HepG2 (cell line): ENCODE data around the gene COX14. TPM values are rescaled to one million over a fixed set of nuclear protein-coding genes. Genes with fewer than 3 reads are reported as not detected.

ENCODE experiments used
- ATAC-seq: fragments of 200-7000 bp; cut with Tn5 transposase; 3 replicates; pipeline ENCODE4 v1.9.1; 2020; ENCODE audit warnings: mild to moderate bottlenecking, moderate library complexity
- BruUV-seq: library from RNA; stranded (reverse); fragments of 400-500 nt; replicated peaks from 2 replicates; lab custom pipeline; 2021; lab: Mats Ljungman, UMichigan
- CTCF ChIA-PET: fragments of 300-600 bp; formaldehyde crosslinking; extraction: SDS; loops from one replicate; lab custom pipeline; 2021; ENCODE audit warnings: low total read pairs, inconsistent platforms, low intra/inter-chr PET ratio; lab: Yijun Ruan, JAX
- POLR2A ChIA-PET: fragments of 350-600 bp; sonication (Branson Sonifier 250); formaldehyde crosslinking; loops from one replicate; lab custom pipeline; 2020; ENCODE audit warnings: antibody characterized with exemption, inconsistent platforms; lab: Yijun Ruan, JAX
- DNase-seq: peaks from one replicate; pipeline ENCODE4 v3.0.0-alpha.2; 2015; ENCODE audit warnings: low spot score
- FAIRE-seq: peaks from 3 replicates; lab custom pipeline; 2011; peaks lifted over from hg19 to GRCh38; lab: Jason Lieb, UNC
- H2AFZ ChIP-seq: one replicate; pipeline ENCODE4 v1.6.1; 2011; ENCODE audit warnings: low read length, inconsistent platforms
- H3K27ac ChIP-seq: fragments of 300-600 bp; 3 replicates; pipeline ENCODE4 v1.8.0; 2011; ENCODE audit warnings: mixed run types, mild to moderate bottlenecking, mixed read lengths, low read length, inconsistent platforms; ENCODE audit not compliant: insufficient read depth; ENCODE audit errors: extremely low read length
- H3K27me3 ChIP-seq, 2 experiments: fragments of 200-600 bp in 1 of 2; 2 replicates in 1 of 2; 3 replicates in 1 of 2; pipeline versions ENCODE4 v1.6.0 to v1.8.0; 2011; ENCODE audit warnings: low read length in 2 of 2, mild to moderate bottlenecking in 2 of 2, moderate library complexity in 2 of 2, inconsistent platforms in 1 of 2; ENCODE audit not compliant: insufficient read depth in 2 of 2, control insufficient read depth in 1 of 2
- H3K36me3 ChIP-seq, 2 experiments: fragments of 200-600 bp in 1 of 2; replicated peaks in 1 of 2; 2 replicates in 1 of 2; 3 replicates in 1 of 2; pipeline versions ENCODE4 v1.5.1 to v1.8.0; 2011; ENCODE audit warnings: low read length in 2 of 2, inconsistent platforms in 1 of 2; ENCODE audit not compliant: insufficient read depth in 2 of 2, control insufficient read depth in 1 of 2
- H3K4me1 ChIP-seq: 2 replicates; pipeline ENCODE4 v1.5.1; 2012; ENCODE audit warnings: low read length, inconsistent platforms; ENCODE audit not compliant: insufficient read depth
- H3K4me2 ChIP-seq: 2 replicates; pipeline ENCODE4 v1.6.0; 2011; ENCODE audit warnings: low read depth, low read length, inconsistent platforms
- H3K4me3 ChIP-seq, 3 experiments: fragments of 200-600 bp in 1 of 3; sonication (generic), shearing (Covaris generic) in 1 of 3; replicated peaks in 1 of 3; 2 replicates each; pipeline ENCODE4 v1.5.1; 2011 to 2016; ENCODE audit warnings: low read length in 3 of 3, inconsistent platforms in 2 of 3, low read depth in 2 of 3, mild to moderate bottlenecking in 2 of 3, control low read depth in 1 of 3, mixed read lengths in 1 of 3; ENCODE audit not compliant: insufficient read depth in 1 of 3
- H3K79me2 ChIP-seq: one replicate; pipeline ENCODE4 v1.6.1; 2011; ENCODE audit warnings: low read length, inconsistent platforms; ENCODE audit not compliant: insufficient read depth
- H3K9ac ChIP-seq: 2 replicates; pipeline ENCODE4 v1.6.0; 2011; ENCODE audit warnings: mild to moderate bottlenecking, low read depth, low read length, inconsistent platforms; ENCODE audit not compliant: insufficient read depth
- H3K9me3 ChIP-seq: 2 replicates; pipeline ENCODE4 v1.5.1; 2012; ENCODE audit warnings: mild to moderate bottlenecking, low read length
- H4K20me1 ChIP-seq: 2 replicates; pipeline ENCODE4 v1.6.0; 2011; ENCODE audit warnings: inconsistent platforms, mild to moderate bottlenecking, low read length, moderate library complexity; ENCODE audit not compliant: insufficient read depth
- HMGA1 ChIP-seq: sonication (generic); formaldehyde crosslinking; conservative IDR thresholded peaks from 2 replicates; pipeline ENCODE4 v1.4.0; 2020; ENCODE audit warnings: missing genetic modification reagents
- JUNB ChIP-seq: sonication (generic); formaldehyde crosslinking; IDR thresholded peaks from 2 replicates; pipeline ENCODE4 v1.8.0; 2022; ENCODE audit warnings: missing genetic modification reagents, mild to moderate bottlenecking, borderline replicate concordance
- MAFK ChIP-seq, 2 experiments: IDR thresholded peaks in 1 of 2; conservative IDR thresholded peaks in 1 of 2; 2 replicates each; pipeline ENCODE4 v1.6.1; 2011; ENCODE audit warnings: improper control_type of control experiment in 2 of 2, low read length in 2 of 2
- MEIS1 ChIP-seq: sonication (generic); formaldehyde crosslinking; IDR thresholded peaks from 2 replicates; pipeline ENCODE4 v1.9.0; 2021; ENCODE audit warnings: mild to moderate bottlenecking, missing genetic modification reagents, moderate library complexity, borderline replicate concordance
- NFATC3 ChIP-seq: sonication (generic); formaldehyde crosslinking; IDR thresholded peaks from 2 replicates; pipeline ENCODE4 v1.5.1; 2020; ENCODE audit warnings: mild to moderate bottlenecking, missing genetic modification reagents
- RARG ChIP-seq: sonication (generic); formaldehyde crosslinking; IDR thresholded peaks from 2 replicates; pipeline ENCODE4 v1.4.0; 2020; ENCODE audit warnings: low read depth, mild to moderate bottlenecking, missing genetic modification reagents
- SAP130 ChIP-seq: IDR thresholded peaks from 2 replicates; pipeline ENCODE4 v1.6.1; 2016; ENCODE audit warnings: low read depth
- SRSF4 ChIP-seq: fragments of 200-400 bp; formaldehyde crosslinking; IDR thresholded peaks from one replicate; pipeline ENCODE4 v1.6.1; 2018; ENCODE audit warnings: mild to moderate bottlenecking, low read depth, low read length, moderate library complexity; ENCODE audit not compliant: poor library complexity, severe bottlenecking
- ZC3H4 ChIP-seq: sonication (generic); formaldehyde crosslinking; IDR thresholded peaks from 2 replicates; pipeline ENCODE4 v1.4.0; 2020; ENCODE audit warnings: missing genetic modification reagents, borderline replicate concordance
- ZFP1 ChIP-seq: IDR thresholded peaks from 2 replicates; pipeline ENCODE4 v1.6.1; 2016
- ZFX ChIP-seq: sonication (generic); formaldehyde crosslinking; IDR thresholded peaks from 2 replicates; pipeline ENCODE4 v1.4.0; 2020; ENCODE audit warnings: mild to moderate bottlenecking, low read depth, missing genetic modification reagents, moderate library complexity
- ZNF7 ChIP-seq: IDR thresholded peaks from 2 replicates; pipeline ENCODE4 v1.6.1; 2016; ENCODE audit warnings: missing biosample characterization, missing genetic modification reagents
- WGBS: methylation state at CpG from one replicate; pipeline ENCODE4 v1.1.6; 2017; ENCODE audit warnings: low lambda C conversion rate; 5-methylcytosine and 5-hydroxymethylcytosine counted together
- in situ Hi-C: cut with HindIII; loops from 2 replicates; pipeline ENCODE4 v1.10.0; 2017; ENCODE audit warnings: low pct_unique_long_range_greater_than_20kb; ENCODE audit not compliant: extremely low pct_ligation_motif_present
- intact Hi-C: fragments of 100-400 bp; cut with micrococcal nuclease; formaldehyde crosslinking; loops from one replicate; pipeline ENCODE4 v1.10.0; 2022; ENCODE audit not compliant: unreplicated experiment
- polyA plus RNA-seq, 8 experiments: library from polyadenylated mRNA; depleted of rRNA in 3 of 8; stranded (reverse) in 7 of 8; unstranded in 1 of 8; fragments of >200 nt; fragmentation: Illumina TruSeq in 4 of 8; extraction: Trizol in 4 of 8; gene quantifications; 2 replicates each; pipeline versions ENCODE4 v1.2.1 to v1.2.3, GENCODE V29; 2011 to 2016; ENCODE audit warnings: low read depth in 4 of 8, missing spikeins in 1 of 8, mixed read lengths in 1 of 8; ENCODE audit not compliant: insufficient read depth in 1 of 8
- total RNA-seq, 5 experiments: library from RNA; depleted of rRNA; stranded (reverse); fragments of >200 nt; fragmentation: Illumina TruSeq; extraction: Trizol; gene quantifications; 2 replicates each; pipeline ENCODE4 v1.2.3, GENCODE V29; 2016; ENCODE audit warnings: low read depth in 1 of 5
- TF ChIP-seq, protein P1 (sequence below): IDR thresholded peaks from 2 replicates; pipeline ENCODE4 v1.6.1; 2016; ENCODE audit warnings: control low read depth
- TF ChIP-seq, protein P2 (sequence below): sonication (generic); formaldehyde crosslinking; IDR thresholded peaks from 2 replicates; pipeline ENCODE4 v1.4.0; 2020; ENCODE audit warnings: missing genetic modification reagents
- TF ChIP-seq, protein P3 (sequence below): sonication (generic); formaldehyde crosslinking; IDR thresholded peaks from 2 replicates; pipeline ENCODE4 v1.5.0; 2020; ENCODE audit warnings: mild to moderate bottlenecking, missing genetic modification reagents
- TF ChIP-seq, protein P4 (sequence below): sonication (generic); formaldehyde crosslinking; IDR thresholded peaks from 2 replicates; pipeline ENCODE4 v1.8.0; 2022; ENCODE audit warnings: mild to moderate bottlenecking, missing genetic modification reagents; ENCODE audit not compliant: insufficient replicate concordance

COX14 gene
- total and polyA plus RNA-seq, 2 of the 13 experiments (the other 11 are each of a cell fraction or from before 2014, with no cell fraction given) = 53.0 to 71.6 TPM

DNA sequence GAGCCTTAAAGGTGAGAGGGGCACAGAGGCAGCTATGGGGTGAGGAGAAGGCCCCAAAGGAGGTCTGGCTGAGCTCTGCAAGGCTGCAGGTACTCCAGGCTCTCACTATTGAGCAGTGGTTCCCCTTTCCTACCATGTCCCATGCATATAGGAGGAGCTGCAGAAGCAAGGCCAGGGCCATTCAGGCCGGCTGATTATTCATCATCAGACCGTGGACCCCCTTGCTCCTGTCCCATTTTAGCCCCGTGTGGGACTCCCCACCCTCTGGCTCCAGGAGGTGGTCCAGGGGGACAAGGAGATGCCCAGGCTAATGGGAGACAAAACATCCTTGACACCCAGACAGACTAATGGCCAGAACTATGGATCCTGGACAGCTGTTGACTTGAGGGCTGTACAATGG is 5.1 kb upstream of the COX14 start:
- TF ChIP-seq SRSF4 (no peak), ZC3H4 (CRISPR knock-in tag) (no peak), RARG (CRISPR knock-in tag) (no peak), ZFX (CRISPR knock-in tag) (no peak), MAFK (conservative IDR thresholded peaks at IDR 0.05 in 1 of 2, IDR thresholded peaks at IDR 0.05 in 1 of 2; ENCODE audit: low read length in 2 of 2) (no peak), ZNF7 (no peak), ZFP1 (CRISPR knock-in tag) (no peak), SAP130 (CRISPR knock-in tag) (no peak), NFATC3 (CRISPR knock-in tag) (no peak), JUNB (CRISPR knock-in tag) (no peak), HMGA1 (CRISPR knock-in tag) (no peak), MEIS1 (CRISPR knock-in tag) (no peak)
- TF ChIP-seq, protein P1, sequence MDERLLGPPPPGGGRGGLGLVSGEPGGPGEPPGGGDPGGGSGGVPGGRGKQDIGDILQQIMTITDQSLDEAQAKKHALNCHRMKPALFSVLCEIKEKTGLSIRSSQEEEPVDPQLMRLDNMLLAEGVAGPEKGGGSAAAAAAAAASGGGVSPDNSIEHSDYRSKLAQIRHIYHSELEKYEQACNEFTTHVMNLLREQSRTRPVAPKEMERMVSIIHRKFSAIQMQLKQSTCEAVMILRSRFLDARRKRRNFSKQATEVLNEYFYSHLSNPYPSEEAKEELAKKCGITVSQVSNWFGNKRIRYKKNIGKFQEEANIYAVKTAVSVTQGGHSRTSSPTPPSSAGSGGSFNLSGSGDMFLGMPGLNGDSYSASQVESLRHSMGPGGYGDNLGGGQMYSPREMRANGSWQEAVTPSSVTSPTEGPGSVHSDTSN (CRISPR knock-in tag) = no peak
- TF ChIP-seq, protein P2, sequence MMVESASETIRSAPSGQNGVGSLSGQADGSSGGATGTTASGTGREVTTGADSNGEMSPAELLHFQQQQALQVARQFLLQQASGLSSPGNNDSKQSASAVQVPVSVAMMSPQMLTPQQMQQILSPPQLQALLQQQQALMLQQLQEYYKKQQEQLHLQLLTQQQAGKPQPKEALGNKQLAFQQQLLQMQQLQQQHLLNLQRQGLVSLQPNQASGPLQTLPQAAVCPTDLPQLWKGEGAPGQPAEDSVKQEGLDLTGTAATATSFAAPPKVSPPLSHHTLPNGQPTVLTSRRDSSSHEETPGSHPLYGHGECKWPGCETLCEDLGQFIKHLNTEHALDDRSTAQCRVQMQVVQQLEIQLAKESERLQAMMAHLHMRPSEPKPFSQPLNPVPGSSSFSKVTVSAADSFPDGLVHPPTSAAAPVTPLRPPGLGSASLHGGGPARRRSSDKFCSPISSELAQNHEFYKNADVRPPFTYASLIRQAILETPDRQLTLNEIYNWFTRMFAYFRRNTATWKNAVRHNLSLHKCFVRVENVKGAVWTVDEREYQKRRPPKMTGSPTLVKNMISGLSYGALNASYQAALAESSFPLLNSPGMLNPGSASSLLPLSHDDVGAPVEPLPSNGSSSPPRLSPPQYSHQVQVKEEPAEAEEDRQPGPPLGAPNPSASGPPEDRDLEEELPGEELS (CRISPR knock-in tag) = no peak
- TF ChIP-seq, protein P3, sequence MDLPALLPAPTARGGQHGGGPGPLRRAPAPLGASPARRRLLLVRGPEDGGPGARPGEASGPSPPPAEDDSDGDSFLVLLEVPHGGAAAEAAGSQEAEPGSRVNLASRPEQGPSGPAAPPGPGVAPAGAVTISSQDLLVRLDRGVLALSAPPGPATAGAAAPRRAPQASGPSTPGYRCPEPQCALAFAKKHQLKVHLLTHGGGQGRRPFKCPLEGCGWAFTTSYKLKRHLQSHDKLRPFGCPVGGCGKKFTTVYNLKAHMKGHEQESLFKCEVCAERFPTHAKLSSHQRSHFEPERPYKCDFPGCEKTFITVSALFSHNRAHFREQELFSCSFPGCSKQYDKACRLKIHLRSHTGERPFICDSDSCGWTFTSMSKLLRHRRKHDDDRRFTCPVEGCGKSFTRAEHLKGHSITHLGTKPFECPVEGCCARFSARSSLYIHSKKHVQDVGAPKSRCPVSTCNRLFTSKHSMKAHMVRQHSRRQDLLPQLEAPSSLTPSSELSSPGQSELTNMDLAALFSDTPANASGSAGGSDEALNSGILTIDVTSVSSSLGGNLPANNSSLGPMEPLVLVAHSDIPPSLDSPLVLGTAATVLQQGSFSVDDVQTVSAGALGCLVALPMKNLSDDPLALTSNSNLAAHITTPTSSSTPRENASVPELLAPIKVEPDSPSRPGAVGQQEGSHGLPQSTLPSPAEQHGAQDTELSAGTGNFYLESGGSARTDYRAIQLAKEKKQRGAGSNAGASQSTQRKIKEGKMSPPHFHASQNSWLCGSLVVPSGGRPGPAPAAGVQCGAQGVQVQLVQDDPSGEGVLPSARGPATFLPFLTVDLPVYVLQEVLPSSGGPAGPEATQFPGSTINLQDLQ (CRISPR knock-in tag) = no peak
- TF ChIP-seq, protein P4, sequence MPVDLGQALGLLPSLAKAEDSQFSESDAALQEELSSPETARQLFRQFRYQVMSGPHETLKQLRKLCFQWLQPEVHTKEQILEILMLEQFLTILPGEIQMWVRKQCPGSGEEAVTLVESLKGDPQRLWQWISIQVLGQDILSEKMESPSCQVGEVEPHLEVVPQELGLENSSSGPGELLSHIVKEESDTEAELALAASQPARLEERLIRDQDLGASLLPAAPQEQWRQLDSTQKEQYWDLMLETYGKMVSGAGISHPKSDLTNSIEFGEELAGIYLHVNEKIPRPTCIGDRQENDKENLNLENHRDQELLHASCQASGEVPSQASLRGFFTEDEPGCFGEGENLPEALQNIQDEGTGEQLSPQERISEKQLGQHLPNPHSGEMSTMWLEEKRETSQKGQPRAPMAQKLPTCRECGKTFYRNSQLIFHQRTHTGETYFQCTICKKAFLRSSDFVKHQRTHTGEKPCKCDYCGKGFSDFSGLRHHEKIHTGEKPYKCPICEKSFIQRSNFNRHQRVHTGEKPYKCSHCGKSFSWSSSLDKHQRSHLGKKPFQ (CRISPR knock-in tag) = no peak
- no TSS peak for BruUV-seq
- H3K9me3 ChIP-seq = no peaks in the 10 kb centered on the region
- H3K4me3 ChIP-seq = no peak overlapping the region
- FAIRE-seq = no peak
- POLR2A ChIA-PET = no interaction called here
- CTCF ChIA-PET = no interaction called here
- no peaks in the 10 kb centered on the region for H3K27me3 ChIP-seq
- ATAC-seq = no peak
- H3K79me2 ChIP-seq = no peaks in the 10 kb centered on the region
- intact Hi-C loops (no loop called here), in situ Hi-C loops (no loop called here)
- no peak overlapping the region for H2AFZ ChIP-seq
- DNase-seq = no peak
- H3K36me3 ChIP-seq = no peaks in the 10 kb centered on the region
- no peak overlapping the region for H3K9ac ChIP-seq
- no peak overlapping the region for H3K4me2 ChIP-seq
- H3K27ac ChIP-seq = no peak overlapping the region
- peaks cover 88% of the 10 kb centered on the region for H3K4me1 ChIP-seq
- WGBS = 67% methylated on average over 2 of the region's 3 CpGs
- no peaks in the 10 kb centered on the region for H4K20me1 ChIP-seq
